SK-N-SH treated with all-trans-retinoic acid at 6 μM for 48 hours (cell line): ENCODE results near the gene ADGRG1.

ENCODE experiments used
- ATAC-seq: fragments of 200-7000 bp; cut with Tn5 transposase; 3 replicates; pipeline ENCODE4 v1.9.1; 2020; ENCODE audit warnings: mild to moderate bottlenecking, moderate library complexity
- ARNTL ChIP-seq: fragments of 450-650 bp; formaldehyde crosslinking; IDR thresholded peaks from 2 replicates; pipeline ENCODE4 v1.5.0; 2020; ENCODE audit warnings: low read depth, mild to moderate bottlenecking, moderate library complexity, borderline replicate concordance
- BACH2 ChIP-seq: fragments of 250-450 bp; sonication (Bioruptor Pico); IDR thresholded peaks from 2 replicates; pipeline ENCODE4 v1.9.0; 2021; ENCODE audit warnings: mild to moderate bottlenecking, borderline replicate concordance
- CREB5 ChIP-seq: fragments of 250-450 bp; sonication (Bioruptor Pico); IDR thresholded peaks from 2 replicates; pipeline ENCODE4 v1.5.1; 2020; ENCODE audit warnings: low read depth, mild to moderate bottlenecking, moderate library complexity
- ESRRG ChIP-seq: fragments of 250-450 bp; sonication (Bioruptor Pico); IDR thresholded peaks from 2 replicates; pipeline ENCODE4 v1.6.1; 2021; ENCODE audit warnings: mild to moderate bottlenecking
- GLIS3 ChIP-seq: fragments of 250-450 bp; sonication (Bioruptor Pico); IDR thresholded peaks from 2 replicates; pipeline ENCODE4 v1.5.0; 2020; ENCODE audit warnings: mild to moderate bottlenecking, moderate library complexity
- ISL1 ChIP-seq: fragments of 250-450 bp; sonication (Bioruptor Pico); IDR thresholded peaks from 2 replicates; pipeline ENCODE4 v2.1.2; 2022; ENCODE audit warnings: mild to moderate bottlenecking, moderate library complexity
- OSR1 ChIP-seq: fragments of 250-450 bp; sonication (Bioruptor Pico); IDR thresholded peaks from 2 replicates; pipeline ENCODE4 v1.8.0; 2022; ENCODE audit warnings: moderate library complexity, mild to moderate bottlenecking, inconsistent platforms
- PATZ1 ChIP-seq: fragments of 250-450 bp; sonication (Bioruptor Pico); IDR thresholded peaks from 2 replicates; pipeline ENCODE4 v1.8.0; 2020; ENCODE audit warnings: mild to moderate bottlenecking, moderate library complexity, borderline replicate concordance
- POU6F1 ChIP-seq: fragments of 250-450 bp; sonication (Bioruptor Pico); IDR thresholded peaks from 2 replicates; pipeline ENCODE4 v1.8.0; 2021; ENCODE audit warnings: low read depth, mild to moderate bottlenecking, moderate library complexity, borderline replicate concordance
- PPARA ChIP-seq: fragments of 250-450 bp; sonication (Bioruptor Pico); IDR thresholded peaks from 2 replicates; pipeline ENCODE4 v1.5.0; 2020; ENCODE audit warnings: mild to moderate bottlenecking, borderline replicate concordance
- RARB ChIP-seq: fragments of 250-450 bp; sonication (Bioruptor Pico); IDR thresholded peaks from 2 replicates; pipeline ENCODE4 v1.8.0; 2021; ENCODE audit warnings: mild to moderate bottlenecking, moderate library complexity
- SNAI2 ChIP-seq: fragments of 250-450 bp; sonication (Bioruptor Pico); IDR thresholded peaks from 2 replicates; pipeline ENCODE4 v1.5.0; 2020; ENCODE audit warnings: mild to moderate bottlenecking, moderate library complexity
- TCF4 ChIP-seq: fragments of 250-450 bp; sonication (Bioruptor Pico); IDR thresholded peaks from 2 replicates; pipeline ENCODE4 v1.8.0; 2021; ENCODE audit warnings: mild to moderate bottlenecking, moderate library complexity, borderline replicate concordance
- TOX ChIP-seq: fragments of 250-450 bp; sonication (Bioruptor Pico); IDR thresholded peaks from 2 replicates; pipeline ENCODE4 v1.8.0; 2021; ENCODE audit warnings: mild to moderate bottlenecking, moderate library complexity, borderline replicate concordance
- TSHZ2 ChIP-seq: fragments of 250-450 bp; sonication (Bioruptor Pico); IDR thresholded peaks from 2 replicates; pipeline ENCODE4 v1.5.0; 2020; ENCODE audit warnings: mild to moderate bottlenecking, moderate library complexity
- ZC3H10 ChIP-seq: fragments of 250-450 bp; sonication (Bioruptor Pico); IDR thresholded peaks from 2 replicates; pipeline ENCODE4 v1.5.1; 2021; ENCODE audit warnings: mild to moderate bottlenecking, moderate library complexity
- ZFP3 ChIP-seq: fragments of 250-450 bp; sonication (Bioruptor Pico); IDR thresholded peaks from 2 replicates; pipeline ENCODE4 v1.5.0; 2020; ENCODE audit warnings: mild to moderate bottlenecking, moderate library complexity
- ZNF565 ChIP-seq: fragments of 450-650 bp; formaldehyde crosslinking; conservative IDR thresholded peaks from 2 replicates; pipeline ENCODE4 v1.5.0; 2020; ENCODE audit warnings: low read depth, mild to moderate bottlenecking, moderate library complexity
- ZNF70 ChIP-seq: fragments of 450-650 bp; formaldehyde crosslinking; IDR thresholded peaks from 2 replicates; pipeline ENCODE4 v1.5.0; 2020; ENCODE audit warnings: mild to moderate bottlenecking, moderate library complexity

The ADGRG1 gene

GRCh38 chr16:57699481-57699880, 71.1 kb downstream of the ADGRG1 start:
- no peak for ATAC-seq
- TF ChIP-seq SNAI2 (CRISPR knock-in tag) (no peak), CREB5 (CRISPR knock-in tag) (no peak), OSR1 (CRISPR knock-in tag) (no peak), ESRRG (CRISPR knock-in tag) (no peak), TCF4 (no peak), PATZ1 (CRISPR knock-in tag) (no peak), PPARA (no peak), RARB (CRISPR knock-in tag) (no peak), ARNTL (CRISPR knock-in tag) (no peak), BACH2 (CRISPR knock-in tag) (no peak), POU6F1 (CRISPR knock-in tag) (no peak), GLIS3 (CRISPR knock-in tag) (no peak)
- TF ChIP-seq, all 23 proteins: peak for 0

GRCh38 chr16:57699899-57700298, 71.5 kb downstream of the ADGRG1 start:
- no peak for ATAC-seq
- TF ChIP-seq GLIS3 (CRISPR knock-in tag) (no peak), TSHZ2 (CRISPR knock-in tag) (no peak), BACH2 (CRISPR knock-in tag) (no peak), TCF4 (no peak), ESRRG (CRISPR knock-in tag) (no peak), ARNTL (CRISPR knock-in tag) (no peak), ISL1 (CRISPR knock-in tag) (no peak), TOX (CRISPR knock-in tag) (no peak), ZNF70 (CRISPR knock-in tag) (no peak), ZC3H10 (CRISPR knock-in tag) (no peak), OSR1 (CRISPR knock-in tag) (no peak), RARB (CRISPR knock-in tag) (no peak), ZNF565 (CRISPR knock-in tag) (no peak), SNAI2 (CRISPR knock-in tag) (no peak), ZFP3 (CRISPR knock-in tag) (no peak), POU6F1 (CRISPR knock-in tag) (no peak), PPARA (no peak), PATZ1 (CRISPR knock-in tag) (no peak)
